Right atrium auricular region (tissue), 2 donors: ENCODE measurements around the gene CD300E. TPM values are rescaled to one million over a fixed set of nuclear protein-coding genes. Genes with fewer than 3 reads are reported as not detected.
"Not testable (repeated sequence)": the region's sequence is repeated elsewhere in the genome, so short reads cannot be mapped to it uniquely, and the experiment has no call there.

Experiments
- DNase-seq: peaks from one replicate; pipeline ENCODE4 v3.0.0-alpha.2; 2019; ENCODE audit warnings: low spot score
- H3K27ac ChIP-seq, 2 donors: fragments of 200-600 bp; sonication (generic); 1 replicate in 1 of 2; 2 replicates in 1 of 2; pipeline ENCODE4 v1.5.1; 2016 to 2019
- H3K27me3 ChIP-seq, 2 donors: fragments of 200-600 bp; sonication (generic); one replicate each; pipeline versions ENCODE4 v1.5.1 to v1.6.0; 2017 to 2019
- H3K36me3 ChIP-seq: fragments of 200-600 bp; sonication (generic); one replicate; pipeline ENCODE4 v1.5.1; 2016
- H3K4me1 ChIP-seq, 2 donors: fragments of 200-600 bp; sonication (generic); one replicate each; pipeline versions ENCODE4 v1.5.1 to v1.6.0; 2017 to 2019
- H3K4me3 ChIP-seq, 2 donors: fragments of 200-600 bp; sonication (generic); 1 replicate in 1 of 2; 2 replicates in 1 of 2; pipeline ENCODE4 v1.5.1; 2017 to 2019; ENCODE audit warnings: mild to moderate bottlenecking in 1 of 2, moderate library complexity in 1 of 2
- H3K9me3 ChIP-seq, 2 donors: fragments of 200-600 bp; sonication (generic); one replicate each; pipeline ENCODE4 v1.5.1; 2019
- CTCF ChIP-seq, 2 donors: fragments of 200-600 bp; sonication (generic); IDR thresholded peaks; one replicate each; pipeline ENCODE4 v1.5.1; 2019; ENCODE audit warnings: antibody characterized with exemption in 2 of 2
- total RNA-seq, 2 donors: library from RNA; depleted of rRNA; stranded (reverse); fragments of >200 nt; gene quantifications; one replicate each; pipeline ENCODE4 v1.1.0, GENCODE V29; 2016

Gene CD300E
- total RNA-seq, 2 donors from 2014 or later: 0.52 to 1.0 TPM

DNA sequence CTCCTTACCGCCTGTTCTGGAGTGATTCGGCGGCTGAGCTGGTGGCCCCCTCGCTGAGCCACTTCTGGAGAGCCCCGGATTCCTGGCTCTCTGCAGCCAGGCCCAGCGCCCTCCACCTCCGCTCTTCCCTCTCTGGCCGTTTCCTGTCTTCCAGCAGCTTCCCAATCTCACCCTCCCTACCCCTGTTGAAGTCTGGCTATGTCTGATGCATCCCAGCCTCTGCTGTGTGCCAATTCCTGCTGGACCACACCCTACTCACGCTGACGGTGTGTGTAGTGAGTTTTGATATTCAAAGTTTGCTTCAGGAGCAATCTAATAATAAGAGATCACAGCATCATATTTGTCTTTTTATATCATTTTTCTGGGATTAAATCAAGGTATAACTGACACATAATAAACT lies 40.9 kb downstream of the CD300E start:
- no peak overlapping the region for H3K4me3 ChIP-seq
- TF ChIP-seq CTCF (IDR thresholded peaks at IDR 0.05): no peak
- H3K36me3 ChIP-seq: no peaks in the 10 kb centered on the region
- H3K4me1 ChIP-seq: no peaks in the 10 kb centered on the region
- H3K27ac ChIP-seq: no peak overlapping the region
- H3K27me3 ChIP-seq: no peaks in the 10 kb centered on the region
- H3K9me3 ChIP-seq: no peaks in the 10 kb centered on the region
- DNase-seq: no peak

- Histone ChIP-seq H3K4me3 (no peak overlapping the region), H3K36me3 (no peaks in the 10 kb centered on the region), H3K9me3 (no peaks in the 10 kb centered on the region), H3K4me1 (no peaks in the 10 kb centered on the region), H3K27ac (no peak overlapping the region), H3K27me3 (no peaks in the 10 kb centered on the region)
- DNase-seq: no peak
- TF ChIP-seq CTCF (IDR thresholded peaks at IDR 0.05): no peak
These were observed 43.6 kb downstream of the CD300E start for GRCh38 chr17:74579900-74580299.

DNA sequence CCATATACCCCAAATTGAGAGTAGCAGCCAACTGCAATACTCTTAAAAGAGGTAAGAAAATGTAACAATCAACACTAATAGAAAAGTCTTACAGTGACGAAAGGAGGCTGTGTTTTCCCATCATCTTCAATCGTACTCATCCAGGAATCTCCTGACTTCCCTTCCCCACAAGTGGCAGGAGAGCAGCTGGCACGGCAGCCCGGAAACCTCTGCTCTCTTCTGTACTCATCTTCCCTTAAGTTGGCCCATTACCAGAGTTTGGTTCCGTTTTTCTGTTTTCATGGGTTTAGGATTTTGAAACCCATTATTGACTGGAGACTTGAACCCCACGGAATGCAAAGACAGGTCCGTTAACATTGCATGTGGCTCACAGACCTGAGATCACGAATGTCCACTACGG lies 44.6 kb downstream of the CD300E start:
- no peaks in the 10 kb centered on the region for H3K4me1 ChIP-seq
- H3K36me3 ChIP-seq: no peaks in the 10 kb centered on the region
- no peak for DNase-seq
- H3K27ac ChIP-seq: no peak overlapping the region
- no peaks in the 10 kb centered on the region for H3K9me3 ChIP-seq
- H3K27me3 ChIP-seq: no peaks in the 10 kb centered on the region
- H3K4me3 ChIP-seq: no peak overlapping the region
- no peak for TF ChIP-seq CTCF (IDR thresholded peaks at IDR 0.05)

- TF ChIP-seq CTCF (IDR thresholded peaks at IDR 0.05): no peak
These were observed 48.9 kb downstream of the CD300E start for GRCh38 chr17:74574489-74575142.

DNA sequence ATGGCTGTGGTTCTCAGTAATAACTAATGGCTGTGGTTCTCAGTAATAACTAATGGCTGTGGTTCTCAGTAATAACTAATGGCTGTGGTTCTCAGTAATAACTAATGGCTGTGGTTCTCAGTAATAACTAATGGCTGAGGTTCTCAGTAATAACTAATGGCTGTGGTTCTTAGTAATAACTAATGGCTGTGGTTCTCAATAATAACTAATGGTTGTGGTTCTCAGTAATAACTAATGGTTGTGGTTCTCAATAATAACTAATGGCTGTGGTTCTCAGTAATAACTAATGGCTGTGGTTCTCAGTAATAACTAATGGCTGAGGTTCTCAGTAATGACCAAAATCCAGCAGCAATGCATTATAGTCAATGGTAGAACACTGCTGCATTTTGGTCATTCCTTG lies 49.9 kb downstream of the CD300E start:
- H3K4me3 ChIP-seq, H3K4me1 ChIP-seq, H3K36me3 ChIP-seq: not testable (repeated sequence)

More at GRCh38 chr17:74574489-74575142, 48.9 kb downstream of the CD300E start:
- no peak overlapping the region for H3K4me3 ChIP-seq
- no peaks in the 10 kb centered on the region for H3K4me1 ChIP-seq
- no peaks in the 10 kb centered on the region for H3K36me3 ChIP-seq
- DNase-seq: no peak
- H3K9me3 ChIP-seq: no peaks in the 10 kb centered on the region
- no peaks in the 10 kb centered on the region for H3K27me3 ChIP-seq
- no peak overlapping the region for H3K27ac ChIP-seq

DNA sequence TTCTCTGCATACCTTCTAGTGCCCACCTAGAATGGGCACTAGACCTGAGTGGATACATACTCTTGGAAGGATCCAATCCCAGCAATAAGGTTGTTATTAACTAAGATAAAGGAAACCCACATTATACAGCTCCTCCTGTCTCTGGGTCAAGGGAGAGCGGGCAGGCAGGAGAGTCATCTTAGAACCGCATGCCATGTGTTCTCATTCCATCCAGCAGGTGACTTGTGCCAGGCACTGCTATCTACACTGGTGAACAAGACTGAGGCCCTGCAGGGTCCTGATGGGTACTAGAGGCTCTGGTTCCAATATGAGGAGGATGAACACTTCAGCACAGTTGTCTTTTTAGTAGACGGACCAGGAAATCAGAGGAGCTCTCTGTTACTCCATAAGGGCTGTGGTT lies 50.4 kb downstream of the CD300E start:
- Histone ChIP-seq H3K9me3 (no peaks in the 10 kb centered on the region), H3K27ac (no peak overlapping the region), H3K36me3 (no peaks in the 10 kb centered on the region), H3K4me3 (no peak overlapping the region), H3K4me1 (no peaks in the 10 kb centered on the region), H3K27me3 (no peaks in the 10 kb centered on the region)
- DNase-seq: no peak
- no peak for TF ChIP-seq CTCF (IDR thresholded peaks at IDR 0.05)

More for the DNA sequence above, 49.9 kb downstream of the CD300E start:
- not testable (repeated sequence) for H3K27ac ChIP-seq, H3K9me3 ChIP-seq, H3K27me3 ChIP-seq, DNase-seq
